PC-3 (cell line): ENCODE results near the gene PPP1R9B.

ENCODE experiments used
- EZH2 ChIP-seq: fragments of 300-600 bp; sonication (generic); IDR thresholded peaks from one replicate; pipeline ENCODE4 v1.6.1; 2017; ENCODE audit warnings: antibody characterized with exemption, mild to moderate bottlenecking, low read length; ENCODE audit not compliant: unreplicated experiment
- EZH2phosphoT487 ChIP-seq: fragments of 300-600 bp; sonication (generic); IDR thresholded peaks from 2 replicates; pipeline ENCODE4 v1.6.1; 2018; ENCODE audit warnings: mild to moderate bottlenecking, antibody characterized with exemption, low read length, borderline replicate concordance
- TF ChIP-seq, protein P1 (sequence below): fragments of 300-600 bp; sonication (generic); conservative IDR thresholded peaks from 2 replicates; pipeline ENCODE4 v1.5.1; 2017; ENCODE audit warnings: antibody characterized with exemption, low read depth, mild to moderate bottlenecking, low read length

DNA sequence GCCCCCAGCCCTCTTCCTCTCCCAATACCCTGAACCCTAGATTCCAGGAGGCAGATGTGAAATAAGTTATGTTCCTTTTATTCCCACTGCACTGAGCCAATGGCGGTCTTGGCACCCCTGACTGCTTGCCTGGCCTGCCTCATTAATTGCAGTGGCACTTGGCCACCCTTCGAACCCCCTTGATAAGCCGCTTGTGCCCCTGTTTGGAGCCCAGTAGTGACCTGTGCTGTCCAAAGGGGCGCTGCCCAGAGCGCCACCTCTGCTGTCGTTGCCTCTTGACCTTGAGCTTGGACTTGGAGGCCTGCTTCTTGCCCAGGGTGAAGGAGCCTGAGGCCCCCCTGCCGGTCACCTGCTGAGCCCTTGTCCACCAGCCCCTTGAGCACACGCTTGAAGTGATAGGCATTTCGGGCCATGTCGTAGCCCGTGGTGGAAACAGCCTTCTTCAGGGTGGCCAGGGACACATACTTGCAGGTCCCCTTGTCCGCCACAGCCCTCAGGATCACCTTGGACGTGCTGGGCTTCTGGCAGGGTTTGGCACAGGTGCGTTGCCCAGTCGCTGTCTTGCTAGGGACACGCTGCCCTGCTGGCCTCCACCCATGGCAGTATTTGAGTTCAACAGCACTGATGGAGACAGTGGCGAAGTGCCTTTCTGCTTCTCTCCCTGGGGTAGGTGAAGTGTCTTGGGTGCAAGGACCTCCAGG is 21.0 kb upstream of the PPP1R9B start:
- TF ChIP-seq, protein P1, sequence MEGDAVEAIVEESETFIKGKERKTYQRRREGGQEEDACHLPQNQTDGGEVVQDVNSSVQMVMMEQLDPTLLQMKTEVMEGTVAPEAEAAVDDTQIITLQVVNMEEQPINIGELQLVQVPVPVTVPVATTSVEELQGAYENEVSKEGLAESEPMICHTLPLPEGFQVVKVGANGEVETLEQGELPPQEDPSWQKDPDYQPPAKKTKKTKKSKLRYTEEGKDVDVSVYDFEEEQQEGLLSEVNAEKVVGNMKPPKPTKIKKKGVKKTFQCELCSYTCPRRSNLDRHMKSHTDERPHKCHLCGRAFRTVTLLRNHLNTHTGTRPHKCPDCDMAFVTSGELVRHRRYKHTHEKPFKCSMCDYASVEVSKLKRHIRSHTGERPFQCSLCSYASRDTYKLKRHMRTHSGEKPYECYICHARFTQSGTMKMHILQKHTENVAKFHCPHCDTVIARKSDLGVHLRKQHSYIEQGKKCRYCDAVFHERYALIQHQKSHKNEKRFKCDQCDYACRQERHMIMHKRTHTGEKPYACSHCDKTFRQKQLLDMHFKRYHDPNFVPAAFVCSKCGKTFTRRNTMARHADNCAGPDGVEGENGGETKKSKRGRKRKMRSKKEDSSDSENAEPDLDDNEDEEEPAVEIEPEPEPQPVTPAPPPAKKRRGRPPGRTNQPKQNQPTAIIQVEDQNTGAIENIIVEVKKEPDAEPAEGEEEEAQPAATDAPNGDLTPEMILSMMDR, result no peak
- no peak for TF ChIP-seq EZH2
- TF ChIP-seq EZH2phosphoT487, result no peak
